Karpas-422 (cell line): ENCODE measurements around the gene TAS2R3. TPM values are rescaled to one million over a fixed set of nuclear protein-coding genes. Genes with fewer than 3 reads are reported as not detected.
"Not testable (repeated sequence)": the region's sequence is repeated elsewhere in the genome, so short reads cannot be mapped to it uniquely, and the experiment has no call there.

Source experiments
- DNase-seq: peaks from one replicate; pipeline ENCODE4 v3.0.0-alpha.2; 2015
- H2AFZ ChIP-seq: fragments of 200-600 bp; sonication (generic); 2 replicates; pipeline ENCODE4 v1.6.1; 2014; ENCODE audit warnings: antibody characterized with exemption, low read length, mixed read lengths
- H3K27ac ChIP-seq: fragments of 200-600 bp; sonication (generic); 2 replicates; pipeline ENCODE4 v1.5.1; 2014; ENCODE audit warnings: mild to moderate bottlenecking, low read length, moderate library complexity
- H3K27me3 ChIP-seq: fragments of 200-600 bp; sonication (generic); 2 replicates; pipeline ENCODE4 v1.6.1; 2014; ENCODE audit warnings: low read length, mixed read lengths
- H3K36me3 ChIP-seq: fragments of 200-600 bp; sonication (generic); 2 replicates; pipeline ENCODE4 v1.6.1; 2014; ENCODE audit warnings: low read length, mixed read lengths; ENCODE audit not compliant: insufficient read depth
- H3K4me1 ChIP-seq: fragments of 200-600 bp; sonication (generic); 2 replicates; pipeline ENCODE4 v1.6.1; 2014; ENCODE audit warnings: mild to moderate bottlenecking, low read length, mixed read lengths
- H3K4me2 ChIP-seq: fragments of 200-600 bp; sonication (generic); 2 replicates; pipeline ENCODE4 v1.6.1; 2014; ENCODE audit warnings: low read length, low read depth, mild to moderate bottlenecking; ENCODE audit not compliant: poor library complexity, severe bottlenecking
- H3K4me3 ChIP-seq: fragments of 200-600 bp; sonication (generic); 2 replicates; pipeline ENCODE4 v1.5.1; 2014; ENCODE audit warnings: mild to moderate bottlenecking, antibody characterized with exemption, low read length, mixed read lengths
- H3K79me2 ChIP-seq: fragments of 200-600 bp; sonication (generic); 2 replicates; pipeline ENCODE4 v1.6.1; 2014; ENCODE audit warnings: mild to moderate bottlenecking, low read length, mixed read lengths
- H3K9ac ChIP-seq: fragments of 200-600 bp; sonication (generic); 2 replicates; pipeline ENCODE4 v1.6.0; 2014; ENCODE audit warnings: low read length
- H3K9me2 ChIP-seq: fragments of 200-600 bp; sonication (generic), shearing (Covaris generic); replicated peaks from 2 replicates; pipeline ENCODE4 v1.6.0; 2014; ENCODE audit warnings: mild to moderate bottlenecking, low read length, moderate library complexity; ENCODE audit not compliant: insufficient read depth
- H3K9me3 ChIP-seq: fragments of 300-700, 200-600 bp; sonication (generic); 2 replicates; pipeline ENCODE4 v1.6.1; 2014; ENCODE audit warnings: low read length, mixed read lengths
- H4K20me1 ChIP-seq: fragments of 200-600 bp; sonication (generic); 2 replicates; pipeline ENCODE4 v1.6.1; 2014; ENCODE audit warnings: mild to moderate bottlenecking, antibody characterized with exemption, low read length, low read depth; ENCODE audit not compliant: insufficient read depth
- total RNA-seq: library from RNA; depleted of rRNA; stranded (reverse); fragments of >200 nt; shearing (Covaris generic); gene quantifications from 2 replicates; pipeline ENCODE4 v1.2.3, GENCODE V29; 2014; ENCODE audit warnings: low replicate concordance

The TAS2R3 gene
- total RNA-seq, 1 experiment from 2014 or later, result 1.0 TPM

GRCh38 chr7:141737118-141737835 lies 26.6 kb upstream of the TAS2R3 start:
- Histone ChIP-seq H3K36me3 (peaks cover 31% of the 10 kb centered on the region), H3K27me3 (no peaks in the 10 kb centered on the region), H3K27ac (peak overlapping the region; percentile 79), H3K4me1 (peaks cover 22% of the 10 kb centered on the region), H2AFZ (peak overlapping the region; percentile 95), H3K9me2 (no peaks in the 10 kb centered on the region), H3K9ac (peak overlapping the region; percentile 72), H3K79me2 (peaks cover 45% of the 10 kb centered on the region), H3K9me3 (no peaks in the 10 kb centered on the region), H3K4me3 (peak overlapping the region; percentile 71), H3K4me2 (peak overlapping the region; percentile 88), H4K20me1 (no peaks in the 10 kb centered on the region)
- DNase-seq, result peak; percentile 61

- no peaks in the 10 kb centered on the region for H4K20me1 ChIP-seq
- H3K9ac ChIP-seq, result peak within 1 kb of the TSS; percentile 72
Observed at GRCh38 chr7:141737836-141738591, 25.9 kb upstream of the TAS2R3 start, which contains the start of gene SSBP1. Gene SSBP1 (plus strand): TSS chr7:141738358. CDS start chr7:141739167, 809 bp downstream.

DNA sequence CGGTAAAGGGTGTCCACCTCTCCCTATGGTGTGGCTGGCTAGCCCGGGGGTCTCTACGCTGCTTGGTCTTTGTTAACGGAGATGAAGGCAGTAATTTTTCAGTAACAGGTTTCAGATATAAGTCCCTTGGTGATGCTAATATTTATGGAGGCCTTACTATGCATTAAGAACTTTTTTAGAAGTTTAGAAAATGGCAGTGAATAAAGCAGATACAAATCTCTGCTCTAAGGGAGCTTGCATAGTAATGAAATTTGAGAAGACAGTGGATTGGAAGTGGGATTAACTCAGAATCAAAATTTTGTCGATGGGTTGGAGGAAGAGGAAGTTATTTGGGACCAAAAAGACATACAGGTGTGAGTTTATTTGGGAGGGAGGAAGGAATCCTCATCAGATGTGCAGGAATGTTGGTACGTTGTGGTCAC lies 25.3 kb upstream of the TAS2R3 start:
- Histone ChIP-seq H3K4me3 (peak overlapping the region; percentile 71), H3K27me3 (no peaks in the 10 kb centered on the region), H3K9me3 (no peaks in the 10 kb centered on the region), H3K4me1 (peaks cover 22% of the 10 kb centered on the region), H3K9me2 (no peaks in the 10 kb centered on the region), H2AFZ (no peak overlapping the region), H3K36me3 (peaks cover 40% of the 10 kb centered on the region), H4K20me1 (no peaks in the 10 kb centered on the region), H3K4me2 (peak overlapping the region; percentile 85), H3K27ac (peak overlapping the region; percentile 40), H3K79me2 (peaks cover 53% of the 10 kb centered on the region), H3K9ac (peak overlapping the region; percentile 72)
- no peak for DNase-seq

More at GRCh38 chr7:141737836-141738591, 25.9 kb upstream of the TAS2R3 start, which contains the start of gene SSBP1:
- no peaks in the 10 kb centered on the region for H3K9me3 ChIP-seq
- H3K27me3 ChIP-seq, result no peaks in the 10 kb centered on the region
- peaks cover 34% of the 10 kb centered on the region for H3K36me3 ChIP-seq
- peak within 1 kb of the TSS; percentile 71 for H3K4me3 ChIP-seq
- DNase-seq, result peak; percentile 99
- H3K79me2 ChIP-seq, result peaks cover 47% of the 10 kb centered on the region
- H3K4me2 ChIP-seq, result peak within 1 kb of the TSS; percentile 88
- H3K4me1 ChIP-seq, result peaks cover 22% of the 10 kb centered on the region
- peak within 1 kb of the TSS; percentile 95 for H2AFZ ChIP-seq
- H3K9me2 ChIP-seq, result no peaks in the 10 kb centered on the region
- H3K27ac ChIP-seq, result peak within 1 kb of the TSS; percentile 79

DNA sequence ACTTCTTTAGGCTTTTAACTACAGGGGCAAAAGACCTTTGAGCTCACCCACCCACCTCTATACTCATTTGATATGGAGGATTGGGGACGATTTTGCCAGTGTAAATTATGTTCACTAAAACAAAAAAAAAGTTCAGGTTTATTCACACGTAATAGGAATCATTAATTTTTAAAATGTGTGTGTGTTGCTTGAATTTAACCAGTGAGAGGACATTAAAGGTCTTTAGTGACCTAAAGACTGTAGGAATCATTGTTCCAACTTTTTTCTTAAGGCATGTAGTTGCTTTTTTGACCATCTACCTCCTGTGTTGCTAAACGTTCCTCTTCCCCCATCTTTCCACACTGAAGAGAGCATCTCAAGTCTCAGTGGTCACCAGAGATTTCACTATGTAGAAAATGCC lies 24.6 kb upstream of the TAS2R3 start:
- DNase-seq, result no peak
- peak overlapping the region; percentile 85 for H3K4me2 ChIP-seq
- H3K36me3 ChIP-seq, result peaks cover 46% of the 10 kb centered on the region
- peaks cover 58% of the 10 kb centered on the region for H3K79me2 ChIP-seq
- H3K9me3 ChIP-seq, result no peaks in the 10 kb centered on the region
- H2AFZ ChIP-seq, result no peak overlapping the region
- H3K9me2 ChIP-seq, result no peaks in the 10 kb centered on the region
- H3K9ac ChIP-seq, result peak overlapping the region; percentile 72
- H3K27ac ChIP-seq, result peak overlapping the region; percentile 40
- H3K27me3 ChIP-seq, result no peaks in the 10 kb centered on the region
- no peaks in the 10 kb centered on the region for H4K20me1 ChIP-seq
- peak overlapping the region; percentile 71 for H3K4me3 ChIP-seq
- H3K4me1 ChIP-seq, result peaks cover 22% of the 10 kb centered on the region

DNA sequence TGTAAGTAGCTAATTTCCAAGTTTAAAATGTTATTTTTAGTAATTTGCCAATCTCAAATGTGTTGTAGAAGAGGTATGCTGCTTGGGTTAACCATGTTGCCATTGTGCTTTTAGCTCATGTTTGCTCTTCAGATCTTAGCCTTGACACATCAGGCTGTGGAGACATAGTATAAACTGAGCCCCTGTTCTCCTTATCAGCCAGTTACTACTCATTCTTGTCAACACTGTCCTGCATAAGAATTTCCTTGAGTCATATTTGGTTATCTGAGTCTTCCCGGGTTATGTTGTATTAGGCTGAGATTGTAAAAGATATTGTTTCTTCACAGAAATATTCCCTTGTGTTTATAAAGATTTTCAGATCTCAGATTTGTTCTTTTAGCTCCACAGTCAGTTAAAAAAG lies 21.7 kb upstream of the TAS2R3 start:
- H3K4me2 ChIP-seq, result no peak overlapping the region
- DNase-seq, result no peak
- H3K4me3 ChIP-seq, result no peak overlapping the region
- H3K79me2 ChIP-seq, result peaks cover 64% of the 10 kb centered on the region
- no peaks in the 10 kb centered on the region for H3K9me3 ChIP-seq
- no peak overlapping the region for H2AFZ ChIP-seq
- H3K27ac ChIP-seq, result no peak overlapping the region
- H3K9ac ChIP-seq, result no peak overlapping the region
- no peaks in the 10 kb centered on the region for H4K20me1 ChIP-seq
- H3K4me1 ChIP-seq, result peaks cover 16% of the 10 kb centered on the region
- peaks cover 76% of the 10 kb centered on the region for H3K36me3 ChIP-seq
- H3K27me3 ChIP-seq, result no peaks in the 10 kb centered on the region
- no peaks in the 10 kb centered on the region for H3K9me2 ChIP-seq

DNA sequence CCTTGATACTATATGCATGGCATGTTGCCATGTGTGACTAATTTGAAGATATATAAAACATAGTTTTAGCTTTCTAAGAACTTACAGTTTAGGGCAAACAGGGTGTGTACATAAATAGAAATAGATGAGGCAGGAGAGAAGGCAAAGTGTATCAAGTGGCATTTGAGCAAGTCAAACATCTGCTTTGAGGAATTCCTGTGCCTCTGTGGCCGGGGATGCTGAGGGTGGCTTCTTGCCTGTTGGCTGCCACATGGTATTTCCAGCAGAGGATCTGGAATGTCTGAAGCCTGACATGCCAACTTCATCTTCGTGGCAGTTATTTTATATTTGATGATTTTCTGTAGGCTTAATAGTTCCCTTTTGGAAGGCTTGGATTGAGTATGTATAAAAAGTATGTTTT lies 19.8 kb upstream of the TAS2R3 start:
- no peak overlapping the region for H3K4me3 ChIP-seq
- no peak for DNase-seq
- no peak overlapping the region for H3K4me2 ChIP-seq
- H3K79me2 ChIP-seq, result peaks cover 53% of the 10 kb centered on the region
- no peak overlapping the region for H2AFZ ChIP-seq
- H3K9me3 ChIP-seq, result no peaks in the 10 kb centered on the region
- no peak overlapping the region for H3K27ac ChIP-seq
- H3K27me3 ChIP-seq, result no peaks in the 10 kb centered on the region
- peaks cover 13% of the 10 kb centered on the region for H3K4me1 ChIP-seq
- no peaks in the 10 kb centered on the region for H3K9me2 ChIP-seq
- H3K9ac ChIP-seq, result no peak overlapping the region
- no peaks in the 10 kb centered on the region for H4K20me1 ChIP-seq
- peaks cover 93% of the 10 kb centered on the region for H3K36me3 ChIP-seq

- no peaks in the 10 kb centered on the region for H3K27me3 ChIP-seq
- H3K9ac ChIP-seq, result no peak overlapping the region
- no peak overlapping the region for H3K27ac ChIP-seq
- no peaks in the 10 kb centered on the region for H3K9me2 ChIP-seq
- no peak overlapping the region for H3K4me3 ChIP-seq
- H4K20me1 ChIP-seq, result no peaks in the 10 kb centered on the region
- no peak for DNase-seq
- H2AFZ ChIP-seq, result no peak overlapping the region
- no peak overlapping the region for H3K4me2 ChIP-seq
- no peaks in the 10 kb centered on the region for H3K4me1 ChIP-seq
- H3K36me3 ChIP-seq, result peaks cover 96% of the 10 kb centered on the region
- peaks cover 20% of the 10 kb centered on the region for H3K9me3 ChIP-seq
- peaks cover 17% of the 10 kb centered on the region for H3K79me2 ChIP-seq
Observed at GRCh38 chr7:141748396-141748795, 15.5 kb upstream of the TAS2R3 start.

DNA sequence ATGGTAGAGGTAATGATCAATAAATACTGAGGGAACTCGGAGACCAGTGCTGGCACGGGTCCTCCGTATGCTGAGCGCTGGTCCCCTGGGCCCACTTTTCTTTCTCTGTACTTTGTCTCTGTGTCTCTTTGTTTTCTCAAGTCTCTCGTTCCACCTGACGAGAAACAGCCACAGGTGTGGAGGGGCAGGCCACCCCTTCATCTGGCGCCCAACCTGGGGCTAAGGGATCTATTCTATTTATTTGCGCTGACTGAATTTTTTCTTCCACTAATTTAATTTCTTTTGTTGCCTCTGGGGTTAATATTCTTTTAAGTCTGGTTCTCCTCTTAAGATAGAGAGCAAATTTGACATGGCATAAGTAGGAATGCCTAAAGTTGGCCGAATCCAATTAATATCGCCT lies 12.0 kb upstream of the TAS2R3 start:
- not testable (repeated sequence) for H2AFZ ChIP-seq, H3K27me3 ChIP-seq, H3K27ac ChIP-seq, H3K79me2 ChIP-seq, H3K4me3 ChIP-seq, H4K20me1 ChIP-seq, H3K9ac ChIP-seq, H3K4me1 ChIP-seq, H3K9me2 ChIP-seq, H3K4me2 ChIP-seq
- DNase-seq, result peak; percentile 61
- Histone ChIP-seq H3K36me3 (peaks cover 67% of the 10 kb centered on the region), H3K9me3 (peaks cover 20% of the 10 kb centered on the region)
